Right cardiac atrium (tissue), 5 donors: Measurements from ENCODE around the gene GAB1. TPM values are rescaled to one million over a fixed set of nuclear protein-coding genes. Genes with fewer than 3 reads are reported as not detected.

Source experiments
- ATAC-seq, 2 donors: fragments of 200-7000 bp; cut with Tn5 transposase; one replicate each; pipeline versions ENCODE4 v1.8.0 to v1.9.1; 2020; ENCODE audit warnings: moderate library complexity in 2 of 2, mild to moderate bottlenecking in 1 of 2
- DNase-seq, 3 donors: peaks; one replicate each; pipeline ENCODE4 v3.0.0-alpha.2; 2020
- H3K27ac ChIP-seq: one replicate; pipeline ENCODE4 v1.5.1; 2013; ENCODE audit warnings: mild to moderate bottlenecking, low read length, control low read depth, moderate library complexity
- H3K27me3 ChIP-seq: one replicate; pipeline ENCODE4 v1.6.1; 2013; ENCODE audit not compliant: control insufficient read depth, insufficient read depth
- H3K4me1 ChIP-seq: one replicate; pipeline ENCODE4 v1.6.1; 2013; ENCODE audit warnings: low read length; ENCODE audit not compliant: control insufficient read depth, insufficient read depth
- H3K4me3 ChIP-seq: one replicate; pipeline ENCODE4 v1.5.1; 2013; ENCODE audit warnings: low read length, control low read depth
- H3K9me3 ChIP-seq: one replicate; pipeline ENCODE4 v1.6.1; 2013; ENCODE audit warnings: low read length; ENCODE audit not compliant: control insufficient read depth
- WGBS: extraction: QIAGEN DNeasy Blood & Tissue Kit; methylation state at CpG from one replicate; pipeline ENCODE4 v1.1.7; 2013; 5-methylcytosine and 5-hydroxymethylcytosine counted together
- intact Hi-C, 4 donors: fragments of 100-400 bp; cut with DNase I; formaldehyde crosslinking; loops; one replicate each; pipeline versions ENCODE4 v1.11.0 to v1.14.0; 2022 to 2023
- polyA plus RNA-seq: library from polyadenylated mRNA; stranded (reverse); fragments of 200-250 nt; gene quantifications from one replicate; pipeline ENCODE4 v1.2.3, GENCODE V29; 2013
- total RNA-seq, 4 donors: library from RNA; stranded (reverse); fragmentation: NEBNext Ultra II Directional; extraction: Animal tissue kit (Norgen Biotek cat#: 25700); gene quantifications; one replicate each; pipeline ENCODE4 v1.2.1, GENCODE V29; 2021
- donor health status: healthy with polysubstance abuse.
- donor health status: DM: no; HTN: yes; CAD: no.
- donor health status: DM: no; HTN: no; CAD: no.
- donor health status: DM: no; HTN: yes; CAD: no; lungs with severe emphysema.
- donor health status: DM: yes; HTN: yes; CAD: no.

Gene GAB1
- total and polyA plus RNA-seq, 5 donors = 11.0 to 73.4 (median 58.3) TPM

- intact Hi-C loops = no loop called here
- Histone ChIP-seq H3K4me3 (no peak overlapping the region), H3K4me1 (peaks cover 4% of the 10 kb centered on the region), H3K27me3 (no peaks in the 10 kb centered on the region), H3K9me3 (no peaks in the 10 kb centered on the region), H3K27ac (no peak overlapping the region)
- WGBS = 93% methylated on average over 1 of the region's 1 CpG
- ATAC-seq (no peak), DNase-seq (no peak)
Observed at GRCh38 chr4:143357161-143357845, 20.6 kb downstream of the GAB1 start.

GRCh38 chr4:143358419-143358818 lies 21.7 kb downstream of the GAB1 start:
- WGBS = 59% methylated on average over 3 of the region's 3 CpGs
- intact Hi-C loops = no loop called here
- Histone ChIP-seq H3K9me3 (no peaks in the 10 kb centered on the region), H3K4me1 (peaks cover 4% of the 10 kb centered on the region), H3K27ac (no peak overlapping the region), H3K4me3 (no peak overlapping the region), H3K27me3 (no peaks in the 10 kb centered on the region)
- DNase-seq (no peak), ATAC-seq (no peak)

GRCh38 chr4:143358923-143359643 lies 22.4 kb downstream of the GAB1 start:
- peaks cover 7% of the 10 kb centered on the region for H3K4me1 ChIP-seq
- WGBS = 12% methylated on average over 6 of the region's 6 CpGs
- peak; percentile 41 to 68 for ATAC-seq
- no peak overlapping the region for H3K4me3 ChIP-seq
- intact Hi-C loops = no loop called here
- peak overlapping the region; percentile 52 for H3K27ac ChIP-seq
- no peaks in the 10 kb centered on the region for H3K27me3 ChIP-seq
- no peaks in the 10 kb centered on the region for H3K9me3 ChIP-seq
- DNase-seq = peak in 1 of 3 donors; percentile 37

GRCh38 chr4:143359644-143360193 lies 23.0 kb downstream of the GAB1 start:
- no peak overlapping the region for H3K4me3 ChIP-seq
- DNase-seq (no peak), ATAC-seq (no peak)
- peaks cover 7% of the 10 kb centered on the region for H3K4me1 ChIP-seq
- intact Hi-C loops = no loop called here
- no peaks in the 10 kb centered on the region for H3K27me3 ChIP-seq
- no peaks in the 10 kb centered on the region for H3K9me3 ChIP-seq
- peak overlapping the region; percentile 52 for H3K27ac ChIP-seq
- 78% methylated on average over 1 of the region's 1 CpG for WGBS

GRCh38 chr4:143360838-143361625 lies 24.4 kb downstream of the GAB1 start:
- H3K27me3 ChIP-seq = no peaks in the 10 kb centered on the region
- DNase-seq (no peak), ATAC-seq (no peak)
- no peak overlapping the region for H3K4me3 ChIP-seq
- WGBS = 51% methylated on average over 1 of the region's 1 CpG
- H3K27ac ChIP-seq = no peak overlapping the region
- H3K9me3 ChIP-seq = no peaks in the 10 kb centered on the region
- intact Hi-C loops = no loop called here
- peaks cover 5% of the 10 kb centered on the region for H3K4me1 ChIP-seq

DNA sequence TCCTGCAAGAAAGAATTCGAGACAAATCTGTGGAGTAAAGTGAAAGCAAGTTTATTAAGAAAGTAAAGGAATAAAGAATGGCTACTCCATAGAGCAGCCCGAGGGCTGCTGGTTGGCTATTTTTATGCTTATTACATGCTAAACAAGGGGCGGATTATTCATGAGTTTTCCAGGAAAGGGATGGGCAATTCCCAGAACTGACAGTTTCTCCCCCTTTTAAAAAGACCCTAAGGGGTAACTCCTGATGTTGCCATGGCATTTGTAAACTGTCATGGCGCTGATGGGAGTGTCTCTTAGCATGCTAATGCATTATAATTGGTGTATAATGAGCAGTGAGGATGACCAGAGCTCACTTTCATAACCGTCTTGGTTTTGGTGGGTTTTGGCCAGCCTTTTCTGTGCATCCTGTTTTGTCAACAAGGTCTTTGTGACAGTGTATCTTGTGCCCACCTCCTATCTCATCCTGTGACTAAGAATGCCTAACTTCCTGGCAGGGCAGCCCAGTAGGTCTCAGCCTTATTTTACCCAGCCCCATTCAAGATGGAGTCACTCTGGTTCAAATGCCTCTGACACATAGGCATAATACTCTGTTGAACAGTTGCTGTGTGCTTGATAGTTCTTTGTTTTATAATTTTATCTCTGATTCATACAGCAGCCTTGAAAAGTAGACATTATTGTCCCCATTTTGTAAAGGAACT lies 25.8 kb downstream of the GAB1 start:
- Histone ChIP-seq H3K4me1 (peaks cover 5% of the 10 kb centered on the region), H3K4me3 (no peak overlapping the region), H3K9me3 (no peaks in the 10 kb centered on the region), H3K27ac (no peak overlapping the region), H3K27me3 (no peaks in the 10 kb centered on the region)
- intact Hi-C loops = no loop called here
- DNase-seq = no peak
- ATAC-seq = no peak
- WGBS = 83% methylated on average over 5 of the region's 5 CpGs

GRCh38 chr4:143363332-143363731 lies 26.7 kb downstream of the GAB1 start:
- no peak overlapping the region for H3K4me3 ChIP-seq
- no peak for ATAC-seq
- no peak for DNase-seq
- H3K9me3 ChIP-seq = no peaks in the 10 kb centered on the region
- intact Hi-C loops = no loop called here
- H3K27ac ChIP-seq = no peak overlapping the region
- H3K4me1 ChIP-seq = peaks cover 5% of the 10 kb centered on the region
- 83% methylated on average over 3 of the region's 3 CpGs for WGBS
- H3K27me3 ChIP-seq = no peaks in the 10 kb centered on the region

DNA sequence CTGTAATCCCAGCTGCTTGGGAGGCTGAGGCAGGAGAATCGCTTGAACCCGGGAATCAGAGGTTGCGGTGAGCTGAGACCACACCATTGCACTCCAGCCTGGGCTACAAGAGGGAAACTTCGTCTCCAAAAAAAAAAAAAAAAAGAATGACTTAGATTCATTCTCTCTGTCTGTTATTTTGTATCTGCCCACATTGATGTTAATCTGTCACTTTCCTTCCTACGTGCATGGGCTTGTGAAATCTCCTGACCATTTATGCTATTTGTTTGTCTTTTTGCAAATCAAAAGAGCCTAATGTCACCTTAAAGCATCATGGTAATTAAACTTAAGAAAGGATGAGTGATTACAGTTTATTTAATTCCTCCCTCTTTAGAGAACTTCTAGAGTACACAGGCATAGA lies 27.4 kb downstream of the GAB1 start:
- WGBS = 83% methylated on average over 5 of the region's 5 CpGs
- ATAC-seq (no peak), DNase-seq (no peak)
- no peak overlapping the region for H3K4me3 ChIP-seq
- intact Hi-C loops = no loop called here
- no peaks in the 10 kb centered on the region for H3K9me3 ChIP-seq
- H3K4me1 ChIP-seq = peaks cover 7% of the 10 kb centered on the region
- no peaks in the 10 kb centered on the region for H3K27me3 ChIP-seq
- H3K27ac ChIP-seq = no peak overlapping the region

GRCh38 chr4:143367863-143368262 lies 31.2 kb downstream of the GAB1 start:
- ATAC-seq (no peak), DNase-seq (no peak)
- 96% methylated on average over 5 of the region's 5 CpGs for WGBS
- Histone ChIP-seq H3K27ac (no peak overlapping the region), H3K9me3 (no peaks in the 10 kb centered on the region), H3K4me1 (peaks cover 5% of the 10 kb centered on the region), H3K4me3 (no peak overlapping the region), H3K27me3 (no peaks in the 10 kb centered on the region)
- intact Hi-C loops = no loop called here

DNA sequence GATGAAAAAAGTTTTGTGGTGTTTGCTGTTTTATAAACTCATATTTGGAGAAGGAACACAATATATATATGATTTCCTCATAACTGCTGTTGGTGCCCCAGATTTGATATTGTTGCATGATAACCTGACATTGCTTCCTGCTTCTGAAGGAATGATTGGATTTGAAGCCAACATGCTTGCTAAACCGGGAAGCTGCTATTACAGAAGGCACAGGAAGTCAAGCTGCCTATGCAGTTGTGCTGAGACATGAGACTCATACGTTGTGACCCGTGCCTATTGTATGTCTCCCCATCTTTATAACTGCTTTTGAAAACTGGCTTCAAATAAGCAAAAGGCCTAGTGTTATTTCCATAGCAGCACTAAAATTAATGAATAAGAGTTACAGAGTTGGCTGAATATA lies 32.9 kb downstream of the GAB1 start:
- intact Hi-C loops = no loop called here
- Histone ChIP-seq H3K27ac (no peak overlapping the region), H3K4me1 (peaks cover 2% of the 10 kb centered on the region), H3K27me3 (no peaks in the 10 kb centered on the region), H3K9me3 (no peaks in the 10 kb centered on the region), H3K4me3 (no peak overlapping the region)
- WGBS = 17% methylated on average over 3 of the region's 3 CpGs
- DNase-seq (no peak), ATAC-seq (peak; percentile 33 to 59)
